Endothelial cell of umbilical vein (primary cell): ENCODE measurements around the gene EGF. TPM values are rescaled to one million over a fixed set of nuclear protein-coding genes. Genes with fewer than 3 reads are reported as not detected.
"Not testable (repeated sequence)": the region's sequence is repeated elsewhere in the genome, so short reads cannot be mapped to it uniquely, and the experiment has no call there.

Experiments used
- BruUV-seq: library from RNA; stranded (reverse); fragments of 400-500 nt; replicated peaks from 2 replicates; lab custom pipeline; 2021; lab: Mats Ljungman, UMichigan
- CTCF ChIA-PET: fragments of 300-600, 350-600 bp; sonication (Branson Sonifier 250); formaldehyde crosslinking; loops from one replicate; lab custom pipeline; 2021; ENCODE audit warnings: antibody characterized with exemption, inconsistent platforms; lab: Charles Lee
- POLR2A ChIA-PET: fragments of 300-600, 350-600 bp; sonication (Branson Sonifier 250); formaldehyde crosslinking; loops from one replicate; lab custom pipeline; 2021; ENCODE audit warnings: antibody characterized with exemption, inconsistent platforms; lab: Charles Lee
- DNase-seq: peaks from one replicate; pipeline ENCODE4 v3.0.0-alpha.2; 2011; ENCODE audit warnings: low read depth, low spot score
- FAIRE-seq: peaks from 2 replicates; lab custom pipeline; 2011; peaks lifted over from hg19 to GRCh38; lab: Jason Lieb, UNC
- H2AFZ ChIP-seq: 2 replicates; pipeline ENCODE4 v1.6.0; 2012; ENCODE audit warnings: low read depth, low read length, control low read depth, inconsistent platforms
- H3K27ac ChIP-seq: 2 replicates; pipeline ENCODE4 v1.5.1; 2011; ENCODE audit warnings: low read depth, mild to moderate bottlenecking, control low read depth, low read length, moderate library complexity; ENCODE audit not compliant: insufficient read depth
- H3K27me3 ChIP-seq, 2 experiments: 2 replicates each; pipeline versions ENCODE4 v1.6.0 to v1.6.1; 2011; ENCODE audit warnings: low read length in 2 of 2, mixed read lengths in 1 of 2; ENCODE audit not compliant: control insufficient read depth in 2 of 2, insufficient read depth in 2 of 2
- H3K36me3 ChIP-seq, 2 experiments: 2 replicates in 1 of 2; 3 replicates in 1 of 2; pipeline ENCODE4 v1.5.1; 2011; ENCODE audit warnings: low read length in 2 of 2, mild to moderate bottlenecking in 1 of 2, moderate library complexity in 1 of 2; ENCODE audit not compliant: control insufficient read depth in 2 of 2, insufficient read depth in 2 of 2; ENCODE audit errors: extremely low read depth in 1 of 2
- H3K4me1 ChIP-seq: 3 replicates; pipeline ENCODE4 v1.5.1; 2011; ENCODE audit warnings: mild to moderate bottlenecking, low read length; ENCODE audit not compliant: control insufficient read depth, insufficient read depth; ENCODE audit errors: extremely low read depth
- H3K4me2 ChIP-seq: 2 replicates; pipeline ENCODE4 v1.6.1; 2011; ENCODE audit warnings: low read length, control low read depth, mixed read lengths; ENCODE audit not compliant: insufficient read depth
- H3K4me3 ChIP-seq, 3 experiments: fragments of 200-600 bp in 1 of 3; sonication (generic), shearing (Covaris generic) in 1 of 3; replicated peaks in 1 of 3; 2 replicates each; pipeline ENCODE4 v1.5.1; 2011 to 2016; ENCODE audit warnings: control low read depth in 3 of 3, low read length in 3 of 3, mild to moderate bottlenecking in 2 of 3, inconsistent platforms in 1 of 3, low read depth in 1 of 3, moderate library complexity in 1 of 3; ENCODE audit not compliant: insufficient read depth in 1 of 3
- H3K79me2 ChIP-seq: 2 replicates; pipeline ENCODE4 v1.6.0; 2012; ENCODE audit warnings: low read length, inconsistent platforms; ENCODE audit not compliant: control insufficient read depth, insufficient read depth
- H3K9ac ChIP-seq: replicated peaks from 2 replicates; pipeline ENCODE3; 2011; ENCODE audit warnings: low read length, control low read depth; ENCODE audit not compliant: insufficient read depth; ENCODE audit errors: extremely low read depth
- H3K9me1 ChIP-seq: replicated peaks from 3 replicates; pipeline ENCODE4 v1.6.0; 2011; ENCODE audit warnings: mild to moderate bottlenecking, low read length; ENCODE audit not compliant: control insufficient read depth, insufficient read depth; ENCODE audit errors: extremely low read depth
- H3K9me3 ChIP-seq: replicated peaks from 2 replicates; pipeline ENCODE4 v1.5.1; 2012; ENCODE audit warnings: low read length, inconsistent platforms; ENCODE audit not compliant: control insufficient read depth, insufficient read depth
- H4K20me1 ChIP-seq: replicated peaks from 2 replicates; pipeline ENCODE3; 2011; ENCODE audit warnings: mild to moderate bottlenecking, low read length; ENCODE audit not compliant: control insufficient read depth, insufficient read depth; ENCODE audit errors: extremely low read depth
- EZH2 ChIP-seq: IDR thresholded peaks from 2 replicates; pipeline ENCODE4 v1.6.1; 2012; ENCODE audit warnings: borderline replicate concordance, low read depth, mild to moderate bottlenecking, moderate library complexity, low read length, inconsistent platforms; ENCODE audit not compliant: severe bottlenecking
- FOS ChIP-seq: IDR thresholded peaks from 2 replicates; pipeline ENCODE4 v1.6.1; 2011; ENCODE audit warnings: mild to moderate bottlenecking, low read length, moderate library complexity, borderline replicate concordance; ENCODE audit not compliant: insufficient read depth
- GATA2 ChIP-seq: IDR thresholded peaks from 2 replicates; pipeline ENCODE4 v1.7.0; 2011; ENCODE audit warnings: low read depth, mild to moderate bottlenecking, moderate library complexity, mixed read lengths, low read length; ENCODE audit not compliant: insufficient read length, insufficient read depth
- JUN ChIP-seq: IDR thresholded peaks from 2 replicates; pipeline ENCODE4 v1.6.1; 2011; ENCODE audit warnings: borderline replicate concordance, low read depth; ENCODE audit not compliant: insufficient read length, insufficient read depth
- MYC ChIP-seq: IDR thresholded peaks from one replicate; pipeline ENCODE4 v1.6.1; 2011; ENCODE audit warnings: mild to moderate bottlenecking, low read depth, low read length
- POLR2A ChIP-seq: IDR thresholded peaks from 2 replicates; pipeline ENCODE4 v1.6.1; 2012; ENCODE audit warnings: low read depth, mild to moderate bottlenecking, control low read depth, low read length
- POLR2AphosphoS5 ChIP-seq: IDR thresholded peaks from 2 replicates; pipeline ENCODE4 v1.6.1; 2012; ENCODE audit warnings: low read depth, mild to moderate bottlenecking, control low read depth, low read length, moderate library complexity; ENCODE audit not compliant: insufficient read depth
- dilution Hi-C: fragments of 300-500 bp; cut with MboI; formaldehyde crosslinking; loops from one replicate; pipeline ENCODE4 v1.15.0; 2019; ENCODE audit warnings: low sequenced_read_pairs; ENCODE audit not compliant: extremely low pct_ligation_motif_present
- intact Hi-C: fragments of 100-400 bp; cut with micrococcal nuclease; formaldehyde crosslinking; loops from one replicate; pipeline ENCODE4 v1.10.0; 2022
- polyA plus RNA-seq, 4 experiments: library from polyadenylated mRNA; depleted of rRNA in 3 of 4; stranded (reverse) in 3 of 4; unstranded in 1 of 4; fragments of >200 nt; gene quantifications; 2 replicates each; pipeline versions ENCODE4 v1.2.1 to v1.2.3, GENCODE V29; 2011 to 2012; ENCODE audit warnings: missing spikeins in 1 of 4
- total RNA-seq: library from RNA; stranded (reverse); gene quantifications from 2 replicates; pipeline ENCODE4 v1.2.3, GENCODE V29; 2021
- TF ChIP-seq, protein P1 (sequence below), 2 donors: IDR thresholded peaks; 1 replicate in 1 of 2; 2 replicates in 1 of 2; pipeline ENCODE4 v1.5.1; 2011; ENCODE audit warnings: low read length in 2 of 2, mild to moderate bottlenecking in 2 of 2, moderate library complexity in 2 of 2, control low read depth in 1 of 2, inconsistent platforms in 1 of 2, low read depth in 1 of 2; ENCODE audit not compliant: insufficient read depth in 1 of 2; ENCODE audit errors: extremely low read depth in 1 of 2
- TF ChIP-seq, protein P2 (sequence below): IDR thresholded peaks from 2 replicates; pipeline ENCODE4 v1.6.1; 2011; ENCODE audit not compliant: insufficient read depth, insufficient read length

EGF gene
- total and polyA plus RNA-seq, 2 donors (not counting 3 experiments of a cell fraction or from before 2014, with no cell fraction given) = not detected

DNA sequence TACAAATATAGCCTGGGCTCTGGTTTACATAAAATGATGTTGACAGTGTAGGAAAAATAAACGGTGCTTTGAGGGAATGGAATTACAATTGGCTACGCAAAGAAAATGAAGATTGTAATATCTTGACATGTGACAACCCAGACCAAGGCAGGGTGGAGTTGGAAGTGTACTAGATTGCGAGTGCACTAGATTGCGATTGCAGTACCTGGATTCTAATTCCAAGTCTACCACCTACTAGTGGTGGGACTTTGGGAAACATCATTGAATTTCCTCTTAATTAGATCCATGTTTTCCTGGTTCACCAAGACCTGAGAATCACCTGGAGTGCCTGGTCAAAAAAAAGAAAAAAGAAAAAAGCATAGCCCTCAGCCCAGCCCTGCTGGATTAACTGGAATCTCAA, 18.6 kb downstream of the EGF start:
- no peaks in the 10 kb centered on the region for H3K9me3 ChIP-seq
- no TSS peak for BruUV-seq
- H4K20me1 ChIP-seq = no peaks in the 10 kb centered on the region
- H3K36me3 ChIP-seq = no peaks in the 10 kb centered on the region
- H3K9ac ChIP-seq = no peak overlapping the region
- intact Hi-C loops = no loop called here
- no peaks in the 10 kb centered on the region for H3K4me1 ChIP-seq
- no peak for DNase-seq
- POLR2A ChIA-PET = no interaction called here
- H3K79me2 ChIP-seq = no peaks in the 10 kb centered on the region
- dilution Hi-C loops = no loop called here
- no peaks in the 10 kb centered on the region for H3K9me1 ChIP-seq
- H3K27ac ChIP-seq = no peak overlapping the region
- CTCF ChIA-PET = no interaction called here
- H2AFZ ChIP-seq = no peak overlapping the region
- H3K27me3 ChIP-seq = peaks cover 0 to 3% of the 10 kb centered on the region in 2 experiments
- H3K4me2 ChIP-seq = no peak overlapping the region
- TF ChIP-seq, protein P1, sequence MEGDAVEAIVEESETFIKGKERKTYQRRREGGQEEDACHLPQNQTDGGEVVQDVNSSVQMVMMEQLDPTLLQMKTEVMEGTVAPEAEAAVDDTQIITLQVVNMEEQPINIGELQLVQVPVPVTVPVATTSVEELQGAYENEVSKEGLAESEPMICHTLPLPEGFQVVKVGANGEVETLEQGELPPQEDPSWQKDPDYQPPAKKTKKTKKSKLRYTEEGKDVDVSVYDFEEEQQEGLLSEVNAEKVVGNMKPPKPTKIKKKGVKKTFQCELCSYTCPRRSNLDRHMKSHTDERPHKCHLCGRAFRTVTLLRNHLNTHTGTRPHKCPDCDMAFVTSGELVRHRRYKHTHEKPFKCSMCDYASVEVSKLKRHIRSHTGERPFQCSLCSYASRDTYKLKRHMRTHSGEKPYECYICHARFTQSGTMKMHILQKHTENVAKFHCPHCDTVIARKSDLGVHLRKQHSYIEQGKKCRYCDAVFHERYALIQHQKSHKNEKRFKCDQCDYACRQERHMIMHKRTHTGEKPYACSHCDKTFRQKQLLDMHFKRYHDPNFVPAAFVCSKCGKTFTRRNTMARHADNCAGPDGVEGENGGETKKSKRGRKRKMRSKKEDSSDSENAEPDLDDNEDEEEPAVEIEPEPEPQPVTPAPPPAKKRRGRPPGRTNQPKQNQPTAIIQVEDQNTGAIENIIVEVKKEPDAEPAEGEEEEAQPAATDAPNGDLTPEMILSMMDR (IDR thresholded peaks at IDR 0.05; ENCODE audit: extremely low read depth in 1 of 2, insufficient read depth in 1 of 2, low read depth in 1 of 2, low read length in 2 of 2) = no peak
- TF ChIP-seq JUN (no peak), EZH2 (no peak), MYC (no peak), POLR2A (no peak), FOS (no peak), GATA2 (no peak), POLR2AphosphoS5 (no peak)
- TF ChIP-seq, protein P2, sequence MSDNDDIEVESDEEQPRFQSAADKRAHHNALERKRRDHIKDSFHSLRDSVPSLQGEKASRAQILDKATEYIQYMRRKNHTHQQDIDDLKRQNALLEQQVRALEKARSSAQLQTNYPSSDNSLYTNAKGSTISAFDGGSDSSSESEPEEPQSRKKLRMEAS = no peak
- FAIRE-seq = no peak
- H3K4me3 ChIP-seq = no peak overlapping the region

DNA sequence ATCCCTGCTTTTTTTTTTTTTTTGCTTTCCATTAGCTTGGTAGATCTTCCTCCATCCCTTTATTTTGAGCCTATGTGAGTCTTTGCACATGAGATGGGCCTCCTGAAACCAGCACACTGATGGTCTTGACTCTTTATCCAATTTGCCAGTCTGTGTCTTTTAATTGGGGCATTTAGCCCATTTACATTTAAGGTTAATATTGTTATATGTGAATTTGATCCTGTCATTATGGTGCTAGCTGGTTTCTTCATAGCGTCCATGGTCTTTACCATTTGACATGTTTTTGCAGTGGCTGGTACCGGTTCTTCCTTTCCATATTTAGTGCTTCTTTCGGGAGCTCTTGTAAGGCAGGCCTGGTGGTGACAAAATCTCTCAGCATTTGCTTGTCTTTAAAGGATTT, 24.7 kb downstream of the EGF start:
- H3K27me3 ChIP-seq, intact Hi-C loops, FAIRE-seq, BruUV-seq, POLR2A ChIA-PET, H3K4me1 ChIP-seq, H4K20me1 ChIP-seq, H3K9me3 ChIP-seq, H3K4me2 ChIP-seq, H3K79me2 ChIP-seq, dilution Hi-C loops, H2AFZ ChIP-seq, H3K36me3 ChIP-seq, H3K4me3 ChIP-seq, CTCF ChIA-PET, H3K27ac ChIP-seq, H3K9me1 ChIP-seq, DNase-seq, H3K9ac ChIP-seq: not testable (repeated sequence)
